IPS DF 6.9 (cell line): Measurements from ENCODE around the gene SPSB1.

Experiments used
- DNase-seq: peaks from one replicate; pipeline ENCODE4 v3.0.0-alpha.2; 2013; ENCODE audit warnings: low read depth, low spot score
- H3K27ac ChIP-seq: one replicate; pipeline ENCODE4 v1.5.1; 2013; ENCODE audit warnings: low read length, control low read depth
- H3K27me3 ChIP-seq: 2 replicates; pipeline ENCODE4 v1.6.1; 2013; ENCODE audit warnings: mild to moderate bottlenecking, low read length; ENCODE audit not compliant: control insufficient read depth, insufficient read depth
- H3K36me3 ChIP-seq: 2 replicates; pipeline ENCODE4 v1.6.1; 2013; ENCODE audit warnings: low read length; ENCODE audit not compliant: control insufficient read depth, insufficient read depth
- H3K4me1 ChIP-seq: 2 replicates; pipeline ENCODE4 v1.6.1; 2013; ENCODE audit warnings: low read length; ENCODE audit not compliant: control insufficient read depth, insufficient read depth
- H3K4me3 ChIP-seq: 2 replicates; pipeline ENCODE4 v1.5.1; 2013; ENCODE audit warnings: mild to moderate bottlenecking, low read length
- H3K9me3 ChIP-seq: 2 replicates; pipeline ENCODE4 v1.6.1; 2013; ENCODE audit warnings: low read length, inconsistent platforms; ENCODE audit not compliant: control insufficient read depth, insufficient read depth
- WGBS: extraction: QIAGEN DNeasy Blood & Tissue Kit; methylation state at CpG from one replicate; pipeline ENCODE4 v1.1.7; 2013; ENCODE audit warnings: mixed read lengths, missing lambda C conversion rate; ENCODE audit not compliant: insufficient read length, insufficient coverage; 5-methylcytosine and 5-hydroxymethylcytosine counted together

Gene SPSB1

GRCh38 chr1:9269078-9269501 is 23.6 kb upstream of the SPSB1 start:
- Histone ChIP-seq H3K4me1 (no peaks in the 10 kb centered on the region; the same call in 1 of the 2 replicates), H3K4me3 (no peak overlapping the region), H3K27me3 (no peaks in the 10 kb centered on the region), H3K9me3 (no peaks in the 10 kb centered on the region), H3K36me3 (peaks cover 3% of the 10 kb centered on the region; the same call in 1 of the 2 replicates), H3K27ac (no peak overlapping the region)
- no peak for DNase-seq
- WGBS, result no CpG with 5 or more reads among the region's 17 CpGs

GRCh38 chr1:9269721-9270120 is 23.0 kb upstream of the SPSB1 start:
- no CpG with 5 or more reads among the region's 12 CpGs for WGBS
- Histone ChIP-seq H3K27ac (no peak overlapping the region), H3K36me3 (no peaks in the 10 kb centered on the region; the same call in 1 of the 2 replicates), H3K9me3 (no peaks in the 10 kb centered on the region), H3K4me1 (no peaks in the 10 kb centered on the region; the same call in 1 of the 2 replicates), H3K4me3 (no peak overlapping the region), H3K27me3 (no peaks in the 10 kb centered on the region)
- no peak for DNase-seq

GRCh38 chr1:9270290-9270883 is 22.3 kb upstream of the SPSB1 start:
- H3K4me3 ChIP-seq, result no peak overlapping the region
- DNase-seq, result no peak
- no CpG with 5 or more reads among the region's 15 CpGs for WGBS
- H3K9me3 ChIP-seq, result no peaks in the 10 kb centered on the region
- H3K36me3 ChIP-seq, result no peaks in the 10 kb centered on the region
- H3K27ac ChIP-seq, result no peak overlapping the region
- H3K27me3 ChIP-seq, result no peaks in the 10 kb centered on the region
- H3K4me1 ChIP-seq, result no peaks in the 10 kb centered on the region; the same call in 1 of the 2 replicates

GRCh38 chr1:9271283-9271682 is 21.4 kb upstream of the SPSB1 start:
- no peak for DNase-seq
- Histone ChIP-seq H3K36me3 (no peaks in the 10 kb centered on the region), H3K9me3 (no peaks in the 10 kb centered on the region), H3K27me3 (no peaks in the 10 kb centered on the region), H3K4me1 (no peaks in the 10 kb centered on the region; the same call in 1 of the 2 replicates), H3K4me3 (no peak overlapping the region), H3K27ac (no peak overlapping the region)
- WGBS, result no CpG with 5 or more reads among the region's 11 CpGs

- no peak for DNase-seq
- no peak overlapping the region for H3K4me3 ChIP-seq
- no peaks in the 10 kb centered on the region for H3K9me3 ChIP-seq
- no CpG with 5 or more reads among the region's 24 CpGs for WGBS
- H3K4me1 ChIP-seq, result no peaks in the 10 kb centered on the region; the same call in none of the 2 replicates
- no peaks in the 10 kb centered on the region for H3K27me3 ChIP-seq
- no peaks in the 10 kb centered on the region for H3K36me3 ChIP-seq
- no peak overlapping the region for H3K27ac ChIP-seq
These were observed 20.7 kb upstream of the SPSB1 start for GRCh38 chr1:9271861-9272595.

GRCh38 chr1:9273177-9273576 is 19.5 kb upstream of the SPSB1 start:
- no peaks in the 10 kb centered on the region for H3K36me3 ChIP-seq
- no peaks in the 10 kb centered on the region for H3K9me3 ChIP-seq
- no peak overlapping the region for H3K4me3 ChIP-seq
- no CpG with 5 or more reads among the region's 11 CpGs for WGBS
- no peak overlapping the region for H3K27ac ChIP-seq
- no peak for DNase-seq
- no peaks in the 10 kb centered on the region for H3K27me3 ChIP-seq
- no peaks in the 10 kb centered on the region; the same call in none of the 2 replicates for H3K4me1 ChIP-seq

- no peaks in the 10 kb centered on the region for H3K9me3 ChIP-seq
- no peak for DNase-seq
- H3K36me3 ChIP-seq, result no peaks in the 10 kb centered on the region
- peaks cover 2% of the 10 kb centered on the region; the same call in 1 of the 2 replicates for H3K4me1 ChIP-seq
- no peak overlapping the region for H3K4me3 ChIP-seq
- H3K27ac ChIP-seq, result no peak overlapping the region
- no CpG with 5 or more reads among the region's 10 CpGs for WGBS
- no peaks in the 10 kb centered on the region for H3K27me3 ChIP-seq
These were observed 17.5 kb upstream of the SPSB1 start for GRCh38 chr1:9275161-9275560.

- Histone ChIP-seq H3K9me3 (no peaks in the 10 kb centered on the region), H3K27me3 (no peaks in the 10 kb centered on the region), H3K36me3 (no peaks in the 10 kb centered on the region), H3K27ac (no peak overlapping the region), H3K4me1 (peaks cover 2% of the 10 kb centered on the region; the same call in 1 of the 2 replicates), H3K4me3 (no peak overlapping the region)
- no CpG with 5 or more reads among the region's 12 CpGs for WGBS
- DNase-seq, result no peak
These were observed 17.1 kb upstream of the SPSB1 start for GRCh38 chr1:9275567-9276034.

- Histone ChIP-seq H3K27me3 (no peaks in the 10 kb centered on the region), H3K36me3 (no peaks in the 10 kb centered on the region), H3K9me3 (no peaks in the 10 kb centered on the region), H3K4me1 (peaks cover 2% of the 10 kb centered on the region; the same call in 1 of the 2 replicates), H3K27ac (no peak overlapping the region), H3K4me3 (no peak overlapping the region)
- WGBS, result no CpG with 5 or more reads among the region's 5 CpGs
- DNase-seq, result no peak
These were observed 14.6 kb upstream of the SPSB1 start for GRCh38 chr1:9278116-9278515.

- no CpG with 5 or more reads among the region's 10 CpGs for WGBS
- H3K4me1 ChIP-seq, result peaks cover 2% of the 10 kb centered on the region; the same call in 1 of the 2 replicates
These were observed 14.0 kb upstream of the SPSB1 start for GRCh38 chr1:9278585-9279153.

More at GRCh38 chr1:9278585-9279153, 14.0 kb upstream of the SPSB1 start:
- Histone ChIP-seq H3K9me3 (no peaks in the 10 kb centered on the region), H3K36me3 (no peaks in the 10 kb centered on the region), H3K27me3 (no peaks in the 10 kb centered on the region), H3K27ac (no peak overlapping the region), H3K4me3 (no peak overlapping the region)
- no peak for DNase-seq
